ENCODE data around the gene ORMDL1. TPM values are rescaled to one million over a fixed set of nuclear protein-coding genes. Genes with fewer than 3 reads are reported as not detected.

ORMDL1 gene
- total RNA-seq, 2 donors from 2014 or later: 94.0 to 95.0 TPM

DNA sequence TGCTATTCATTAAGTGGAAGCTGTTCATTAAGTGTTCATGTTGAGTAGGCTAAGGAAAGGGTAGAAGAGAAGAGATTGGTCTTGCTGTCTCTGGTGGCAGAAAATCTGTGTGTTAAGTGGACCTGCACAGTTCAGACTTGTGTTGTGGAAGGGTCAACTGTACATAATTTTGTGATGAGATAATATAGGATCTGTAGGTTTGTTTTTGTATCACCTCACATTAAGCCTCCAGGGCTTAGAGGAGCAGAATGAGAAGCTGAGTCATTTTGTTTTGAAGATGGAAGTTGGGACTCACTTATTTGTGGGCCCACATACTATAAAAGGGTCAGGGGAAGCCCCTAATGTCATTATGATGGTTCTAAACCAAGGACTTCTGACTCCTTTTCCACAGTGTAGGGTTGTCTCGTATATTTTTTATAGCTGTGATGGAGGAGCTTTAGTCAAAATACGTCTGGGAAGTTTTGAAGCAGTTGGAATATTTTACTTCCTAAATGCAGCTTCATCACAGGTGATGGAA is 18.3 kb upstream of the ORMDL1 start:
- DNase-seq (ENCODE audit: low spot score): no peak
- no peak for ATAC-seq (ENCODE audit: insufficient number of reproducible peaks, low FRiP score, low read depth)
- H3K27ac ChIP-seq: no peak overlapping the region
- no peaks in the 10 kb centered on the region for H3K27me3 ChIP-seq (replicated peaks; ENCODE audit: insufficient read depth)
- H3K4me3 ChIP-seq: no peak overlapping the region
- H3K9me3 ChIP-seq: no peaks in the 10 kb centered on the region
- H3K36me3 ChIP-seq: peaks cover 4% of the 10 kb centered on the region
- H3K4me1 ChIP-seq (ENCODE audit: control insufficient read depth in 1 of 2, low read depth in 2 of 2): no peaks in the 10 kb centered on the region
- TF ChIP-seq, protein P1, sequence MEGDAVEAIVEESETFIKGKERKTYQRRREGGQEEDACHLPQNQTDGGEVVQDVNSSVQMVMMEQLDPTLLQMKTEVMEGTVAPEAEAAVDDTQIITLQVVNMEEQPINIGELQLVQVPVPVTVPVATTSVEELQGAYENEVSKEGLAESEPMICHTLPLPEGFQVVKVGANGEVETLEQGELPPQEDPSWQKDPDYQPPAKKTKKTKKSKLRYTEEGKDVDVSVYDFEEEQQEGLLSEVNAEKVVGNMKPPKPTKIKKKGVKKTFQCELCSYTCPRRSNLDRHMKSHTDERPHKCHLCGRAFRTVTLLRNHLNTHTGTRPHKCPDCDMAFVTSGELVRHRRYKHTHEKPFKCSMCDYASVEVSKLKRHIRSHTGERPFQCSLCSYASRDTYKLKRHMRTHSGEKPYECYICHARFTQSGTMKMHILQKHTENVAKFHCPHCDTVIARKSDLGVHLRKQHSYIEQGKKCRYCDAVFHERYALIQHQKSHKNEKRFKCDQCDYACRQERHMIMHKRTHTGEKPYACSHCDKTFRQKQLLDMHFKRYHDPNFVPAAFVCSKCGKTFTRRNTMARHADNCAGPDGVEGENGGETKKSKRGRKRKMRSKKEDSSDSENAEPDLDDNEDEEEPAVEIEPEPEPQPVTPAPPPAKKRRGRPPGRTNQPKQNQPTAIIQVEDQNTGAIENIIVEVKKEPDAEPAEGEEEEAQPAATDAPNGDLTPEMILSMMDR (IDR thresholded peaks at IDR 0.05): no peak

DNA sequence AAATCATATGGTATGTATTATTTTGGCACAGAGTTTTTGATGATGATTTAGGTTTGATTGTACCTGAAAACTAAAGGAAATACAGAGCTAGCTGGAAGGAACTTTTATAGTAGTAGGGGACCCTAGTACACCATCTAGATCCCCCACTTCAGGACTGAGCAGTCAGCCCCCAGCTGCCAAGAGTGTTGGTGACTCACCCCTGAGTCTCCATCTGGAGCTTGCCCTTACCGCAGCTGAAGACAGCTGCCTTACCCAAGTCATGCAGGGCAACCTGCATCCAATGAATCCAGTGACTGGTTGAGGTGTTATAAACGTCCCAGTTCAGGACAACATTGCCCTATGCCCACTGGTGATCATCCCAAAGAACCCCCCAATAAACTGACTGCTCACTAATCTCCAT is 15.4 kb upstream of the ORMDL1 start:
- H3K4me1 ChIP-seq (ENCODE audit: control insufficient read depth in 1 of 2, low read depth in 2 of 2): no peaks in the 10 kb centered on the region
- TF ChIP-seq, protein P1 (IDR thresholded peaks at IDR 0.05): no peak
- no peak overlapping the region for H3K4me3 ChIP-seq
- no peaks in the 10 kb centered on the region for H3K36me3 ChIP-seq
- DNase-seq (ENCODE audit: low spot score) (no peak), ATAC-seq (ENCODE audit: insufficient number of reproducible peaks, low FRiP score, low read depth) (no peak)
- H3K27ac ChIP-seq: no peak overlapping the region
- H3K27me3 ChIP-seq (replicated peaks; ENCODE audit: insufficient read depth): no peaks in the 10 kb centered on the region
- no peaks in the 10 kb centered on the region for H3K9me3 ChIP-seq

DNA sequence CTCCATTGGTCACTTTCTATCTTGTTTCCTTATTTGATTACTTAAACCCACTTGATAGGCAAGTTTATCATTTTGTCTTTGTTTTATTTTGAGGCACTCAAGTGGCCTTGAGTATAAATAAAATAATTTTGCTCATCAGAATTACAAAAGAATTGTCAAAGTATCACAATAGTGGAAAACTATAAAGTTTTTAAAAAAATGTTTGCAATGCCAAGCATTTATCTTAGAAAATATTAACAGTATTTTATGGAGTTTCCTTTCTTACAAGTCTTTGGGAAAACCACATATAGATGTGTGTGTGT is 14.8 kb upstream of the ORMDL1 start:
- Histone ChIP-seq H3K27ac (no peak overlapping the region), H3K9me3 (no peaks in the 10 kb centered on the region), H3K27me3 (replicated peaks; ENCODE audit: insufficient read depth) (no peaks in the 10 kb centered on the region), H3K4me1 (ENCODE audit: control insufficient read depth in 1 of 2, low read depth in 2 of 2) (no peaks in the 10 kb centered on the region), H3K36me3 (peaks cover 2% of the 10 kb centered on the region), H3K4me3 (no peak overlapping the region)
- no peak for ATAC-seq (ENCODE audit: insufficient number of reproducible peaks, low FRiP score, low read depth)
- no peak for DNase-seq (ENCODE audit: low spot score)
- TF ChIP-seq, protein P1 (IDR thresholded peaks at IDR 0.05): no peak

DNA sequence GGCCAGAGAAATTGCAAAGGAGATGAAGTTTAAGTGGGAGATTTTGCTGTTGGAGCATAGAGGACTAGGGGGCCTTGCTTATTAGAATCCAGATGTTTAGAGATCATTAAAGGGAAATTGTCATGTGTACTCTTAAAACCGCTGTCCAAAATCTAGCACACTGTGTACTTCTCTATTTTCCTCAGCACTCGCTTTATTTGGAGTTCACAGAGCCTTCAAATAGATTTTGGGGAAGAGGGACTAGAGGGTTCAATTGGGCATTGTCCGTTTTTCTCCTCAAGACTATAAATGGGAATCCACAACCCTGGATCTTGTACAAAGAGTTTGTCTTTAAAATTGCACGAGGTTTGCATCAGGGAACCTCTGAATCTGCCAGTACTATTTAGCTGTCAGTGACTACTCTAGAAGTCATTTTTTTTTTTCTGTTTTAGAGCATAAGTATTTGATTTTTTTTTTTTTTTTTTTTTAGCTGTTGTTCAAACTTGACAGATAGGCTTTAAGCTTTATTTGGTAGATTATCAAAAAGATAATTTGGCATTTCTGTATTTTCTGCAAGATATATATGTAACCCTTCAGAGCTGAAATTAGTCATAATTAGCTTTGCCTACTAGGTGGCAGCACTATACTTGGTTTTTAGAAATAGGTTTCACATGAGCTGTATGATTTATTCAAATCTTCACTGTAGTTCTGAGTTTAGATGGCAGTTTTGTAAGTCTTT is 14.3 kb upstream of the ORMDL1 start:
- Histone ChIP-seq H3K4me3 (no peak overlapping the region), H3K4me1 (ENCODE audit: control insufficient read depth in 1 of 2, low read depth in 2 of 2) (no peaks in the 10 kb centered on the region)
- DNase-seq (ENCODE audit: low spot score): no peak

DNA sequence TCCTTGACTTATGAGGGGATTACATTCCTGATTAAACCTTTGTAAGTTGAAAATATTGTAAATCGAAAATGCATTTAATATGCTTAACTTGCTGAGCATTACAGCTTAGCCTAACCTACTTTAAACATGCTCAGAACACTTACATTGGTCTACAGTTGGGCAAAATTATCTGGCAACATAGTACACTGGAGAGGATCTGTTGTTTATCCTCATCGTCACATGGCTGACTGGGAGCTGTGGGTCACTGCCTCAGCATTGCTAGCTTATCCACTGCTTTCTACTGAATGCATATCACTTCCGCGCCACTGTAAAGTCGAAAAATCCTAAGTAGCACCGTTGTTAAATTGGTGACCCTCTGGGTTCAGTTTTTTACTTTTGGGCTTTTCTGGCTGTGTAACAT is 13.8 kb upstream of the ORMDL1 start:
- no peaks in the 10 kb centered on the region for H3K9me3 ChIP-seq
- H3K27ac ChIP-seq: no peak overlapping the region
- ATAC-seq (ENCODE audit: insufficient number of reproducible peaks, low FRiP score, low read depth): no peak
- H3K27me3 ChIP-seq (replicated peaks; ENCODE audit: insufficient read depth): no peaks in the 10 kb centered on the region
- peaks cover 5% of the 10 kb centered on the region for H3K36me3 ChIP-seq
- TF ChIP-seq, protein P1 (IDR thresholded peaks at IDR 0.05): no peak
- no peaks in the 10 kb centered on the region for H3K4me1 ChIP-seq (ENCODE audit: control insufficient read depth in 1 of 2, low read depth in 2 of 2)
- no peak for DNase-seq (ENCODE audit: low spot score)
- H3K4me3 ChIP-seq: no peak overlapping the region

More for the DNA sequence above, 14.3 kb upstream of the ORMDL1 start:
- Histone ChIP-seq H3K27ac (no peak overlapping the region), H3K27me3 (replicated peaks; ENCODE audit: insufficient read depth) (no peaks in the 10 kb centered on the region), H3K9me3 (no peaks in the 10 kb centered on the region), H3K36me3 (peaks cover 5% of the 10 kb centered on the region)
- TF ChIP-seq, protein P1 (IDR thresholded peaks at IDR 0.05): no peak
- no peak for ATAC-seq (ENCODE audit: insufficient number of reproducible peaks, low FRiP score, low read depth)
